ENCODE data around the gene MACF1.
"Not testable (repeated sequence)": the region's sequence is repeated elsewhere in the genome, so short reads cannot be mapped to it uniquely, and the experiment has no call there.

Gene MACF1

DNA sequence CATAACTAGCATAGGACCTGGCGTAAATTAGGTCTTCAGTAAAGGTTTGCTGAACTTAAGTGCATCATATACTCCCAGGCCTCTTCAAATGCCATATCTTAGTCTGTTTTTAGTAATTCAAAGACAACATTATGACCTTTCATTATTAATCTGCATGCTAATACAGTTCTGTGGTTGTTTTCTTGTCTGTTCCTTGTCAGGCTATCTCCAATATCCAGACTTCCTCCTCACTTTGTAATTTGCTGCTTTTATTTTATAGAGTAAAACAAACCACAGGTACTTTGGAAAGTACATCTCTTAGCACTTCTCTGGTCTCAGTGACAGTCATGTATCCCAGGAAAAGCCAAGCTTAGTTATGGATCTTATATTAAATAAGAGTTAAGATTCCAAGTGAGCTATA, 221.9 kb downstream of the MACF1 start:
- DNase-seq, result no peak

DNA sequence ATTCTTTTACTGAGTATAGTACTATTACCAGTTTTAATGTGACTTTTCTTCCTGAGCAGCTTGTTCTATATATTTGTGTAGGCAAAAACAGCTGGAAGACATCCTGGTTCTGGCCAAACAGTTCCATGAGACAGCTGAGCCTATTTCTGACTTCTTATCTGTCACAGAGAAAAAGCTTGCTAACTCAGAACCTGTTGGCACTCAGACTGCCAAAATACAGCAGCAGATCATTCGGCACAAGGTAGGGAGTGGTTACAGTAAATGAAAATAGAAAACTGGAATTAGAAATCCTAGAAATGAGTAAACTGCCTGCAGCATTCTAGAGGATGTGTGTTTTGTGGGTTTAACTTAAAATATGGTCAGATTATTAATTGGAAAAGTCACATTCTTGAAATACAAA, 222.9 kb downstream of the MACF1 start:
- no peak for DNase-seq

DNA sequence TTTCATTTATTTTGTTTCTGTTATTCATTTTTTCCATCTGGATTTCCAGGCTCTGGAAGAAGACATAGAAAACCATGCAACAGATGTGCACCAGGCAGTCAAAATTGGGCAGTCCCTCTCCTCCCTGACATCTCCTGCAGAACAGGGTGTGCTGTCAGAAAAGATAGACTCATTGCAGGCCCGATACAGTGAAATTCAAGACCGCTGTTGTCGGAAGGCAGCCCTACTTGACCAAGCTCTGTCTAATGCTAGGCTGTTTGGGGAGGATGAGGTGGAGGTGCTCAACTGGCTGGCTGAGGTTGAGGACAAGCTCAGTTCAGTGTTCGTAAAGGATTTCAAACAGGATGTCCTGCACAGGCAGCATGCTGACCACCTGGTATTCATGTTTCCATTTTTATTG, 223.4 kb downstream of the MACF1 start:
- no peak for DNase-seq

DNA sequence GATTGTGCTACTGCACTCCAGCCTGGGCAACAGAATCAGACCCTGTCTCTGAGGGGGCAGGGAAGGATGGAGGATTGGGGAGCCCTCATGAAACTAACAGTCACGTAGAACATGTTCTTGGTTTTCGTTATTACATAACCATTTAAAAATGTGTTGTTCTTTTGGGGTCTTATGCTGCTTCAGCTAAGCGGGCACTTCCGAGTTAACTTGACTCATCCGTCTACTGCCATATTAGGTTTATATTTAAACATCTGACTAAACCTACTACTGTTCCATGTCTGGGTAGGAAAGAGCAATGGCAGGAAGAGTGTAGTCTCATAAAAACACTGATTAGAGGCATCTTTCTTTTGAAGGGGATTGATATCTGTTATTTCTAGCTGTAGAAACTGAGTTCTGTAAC, 227.4 kb downstream of the MACF1 start:
- no peak for DNase-seq

DNA sequence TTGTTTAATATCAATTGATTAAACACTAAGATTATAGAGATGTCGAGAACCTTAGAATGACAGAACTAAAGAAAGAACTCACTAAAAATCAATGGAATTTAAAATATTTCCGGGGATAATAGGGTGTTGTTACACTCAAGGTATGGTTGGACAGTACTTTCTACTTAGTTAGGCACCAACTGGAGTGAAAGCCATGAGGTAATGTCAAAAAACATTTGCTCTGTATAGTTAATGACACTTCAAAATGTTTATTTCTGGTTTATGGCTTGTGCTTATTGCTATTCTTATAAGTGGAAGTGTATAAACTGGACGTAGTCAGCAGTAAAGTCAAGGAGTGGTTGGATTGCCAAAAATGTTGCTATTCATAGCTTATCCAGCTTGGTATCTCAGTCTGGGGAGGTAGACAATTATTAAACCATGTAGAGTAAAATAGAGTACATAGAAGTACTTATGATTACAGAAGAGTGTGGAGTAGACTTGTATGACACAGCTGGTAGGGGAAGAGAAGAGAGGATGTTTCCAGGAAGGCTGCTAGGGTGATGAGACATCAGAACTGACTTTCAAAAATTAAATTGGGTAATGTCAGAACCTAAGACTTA, 230.4 kb downstream of the MACF1 start:
- DNase-seq, result no peak

DNA sequence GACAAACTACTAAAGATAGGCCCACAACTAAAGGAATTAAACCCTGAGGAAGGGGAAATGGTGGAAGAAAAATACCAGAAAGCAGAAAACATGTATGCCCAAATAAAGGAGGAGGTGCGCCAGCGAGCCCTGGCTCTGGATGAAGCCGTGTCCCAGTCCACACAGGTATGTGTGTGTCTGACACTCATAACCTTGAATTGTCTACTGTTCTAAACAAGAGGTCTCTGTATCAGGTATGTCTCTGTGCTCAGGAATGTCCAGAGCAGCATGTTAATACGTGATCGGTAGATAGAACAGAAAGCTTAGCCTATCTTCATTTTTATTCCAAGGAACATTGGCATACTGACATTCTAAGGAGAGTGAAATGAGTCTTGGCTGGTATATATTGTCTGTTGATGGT, 231.1 kb downstream of the MACF1 start:
- no peak for DNase-seq

DNA sequence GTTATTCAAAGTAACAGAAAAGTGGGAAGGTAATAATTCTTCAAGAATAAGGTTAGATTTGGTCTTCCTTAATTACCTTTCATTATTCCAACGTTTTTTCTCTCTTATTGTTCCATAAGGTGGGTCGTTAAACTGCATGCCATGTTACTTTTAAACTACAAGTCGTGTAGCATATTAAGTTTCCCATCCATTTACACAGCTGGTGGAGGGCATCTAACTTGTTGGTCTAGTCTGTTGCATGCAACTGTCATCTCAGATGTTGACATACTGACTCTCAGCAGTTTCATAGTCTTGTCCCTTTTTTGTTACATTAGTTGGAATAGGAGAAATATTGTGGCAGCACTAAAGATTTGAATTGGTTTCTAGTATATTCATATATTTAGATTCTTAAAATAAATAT, 232.3 kb downstream of the MACF1 start:
- no peak for DNase-seq

DNA sequence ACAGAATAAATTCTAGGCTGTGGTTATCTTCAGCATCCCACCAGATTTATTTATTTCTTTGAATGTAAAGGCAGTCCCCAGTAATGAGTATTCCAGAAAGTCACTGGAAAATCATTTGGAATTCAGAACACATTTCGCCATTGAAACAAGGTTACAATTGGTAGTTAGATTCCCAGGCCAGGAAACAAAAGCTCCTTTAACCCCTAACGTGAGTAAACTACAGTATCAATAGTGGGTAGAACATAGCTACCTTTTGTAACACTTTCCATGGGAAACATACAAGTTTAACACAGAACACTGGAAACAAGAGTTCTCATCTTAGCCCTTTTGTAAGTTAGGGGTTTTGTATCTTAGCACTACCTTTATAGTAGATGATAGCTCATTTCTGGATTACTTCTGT, 233.5 kb downstream of the MACF1 start:
- no peak for DNase-seq

DNA sequence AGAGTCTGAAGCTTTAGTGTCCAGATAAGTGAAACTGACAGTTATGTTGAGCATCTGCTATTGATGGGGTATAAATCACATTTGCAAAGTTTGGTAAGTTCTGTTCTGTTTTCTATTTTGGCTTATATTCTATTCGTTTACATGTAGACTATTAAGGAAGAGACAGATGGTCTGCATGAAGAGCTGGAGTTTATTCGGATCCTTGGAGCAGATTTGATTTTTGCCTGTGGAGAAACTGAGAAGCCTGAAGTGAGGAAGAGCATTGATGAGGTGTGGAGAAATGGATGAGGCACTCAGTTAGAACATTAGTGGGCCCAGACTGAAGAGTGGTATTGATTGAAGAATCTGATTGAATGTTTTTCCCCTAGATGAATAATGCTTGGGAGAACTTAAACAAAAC, 236.4 kb downstream of the MACF1 start:
- no peak for DNase-seq

DNA sequence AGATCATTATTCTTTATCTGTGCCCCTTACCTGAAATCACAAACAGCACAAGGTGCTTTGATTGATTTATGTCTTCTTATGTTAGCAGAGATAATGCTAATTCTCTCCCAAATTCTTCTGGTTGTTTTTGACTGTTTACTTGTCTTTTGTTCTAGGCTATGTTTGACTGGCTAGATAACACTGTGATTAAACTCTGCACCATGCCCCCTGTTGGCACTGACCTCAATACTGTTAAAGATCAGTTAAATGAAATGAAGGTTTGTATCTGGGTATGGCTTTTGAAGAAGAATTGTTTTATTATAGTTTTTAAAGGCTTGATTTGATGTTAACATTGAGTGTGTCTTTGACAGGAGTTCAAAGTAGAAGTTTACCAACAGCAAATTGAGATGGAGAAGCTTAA, 237.3 kb downstream of the MACF1 start:
- DNase-seq, result no peak

DNA sequence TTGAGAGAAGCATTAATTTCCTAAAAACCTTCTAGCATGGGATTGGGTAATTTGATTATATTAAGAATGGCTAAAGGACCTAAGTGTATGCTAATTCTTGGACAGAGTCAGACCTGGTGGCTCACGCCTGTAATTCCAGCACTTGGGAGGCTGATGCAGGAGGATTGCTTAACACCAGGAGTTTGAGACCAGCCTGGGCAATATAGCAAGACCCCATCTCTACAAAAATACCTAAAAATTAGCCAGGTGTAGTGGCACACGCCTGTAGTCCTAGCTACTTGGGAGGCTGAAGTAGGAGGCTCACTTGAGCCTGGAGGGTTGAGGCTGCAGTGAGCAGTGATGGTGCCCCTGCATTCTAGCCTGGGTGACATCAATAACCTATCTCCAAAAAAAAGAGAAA, 241.1 kb downstream of the MACF1 start:
- no peak for DNase-seq

DNA sequence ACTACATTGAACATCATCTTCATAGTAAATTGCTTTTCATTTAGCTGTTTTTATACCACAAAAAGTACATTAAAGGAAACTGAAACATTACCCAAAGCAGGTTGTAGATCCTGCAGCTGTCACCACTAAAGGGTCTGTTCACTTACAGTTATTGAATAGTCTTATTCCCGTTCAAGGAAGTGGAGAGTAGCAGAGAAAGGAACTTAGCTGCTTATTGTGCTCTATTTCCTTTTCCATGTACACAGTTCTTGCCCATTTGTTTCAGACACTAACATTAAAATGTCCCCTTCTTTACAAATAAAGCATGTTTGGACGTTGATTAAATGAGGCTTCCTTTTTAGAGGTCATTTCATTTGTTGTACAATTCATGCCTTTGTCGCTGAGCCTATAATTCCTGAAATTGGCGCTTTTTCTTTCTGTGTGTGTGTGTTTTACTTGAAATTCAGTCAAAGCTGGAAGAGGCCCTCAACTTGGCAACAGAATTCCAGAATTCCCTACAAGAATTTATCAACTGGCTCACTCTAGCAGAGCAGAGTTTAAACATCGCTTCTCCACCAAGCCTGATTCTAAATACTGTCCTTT, 242.6 kb downstream of the MACF1 start:
- no peak for DNase-seq

DNA sequence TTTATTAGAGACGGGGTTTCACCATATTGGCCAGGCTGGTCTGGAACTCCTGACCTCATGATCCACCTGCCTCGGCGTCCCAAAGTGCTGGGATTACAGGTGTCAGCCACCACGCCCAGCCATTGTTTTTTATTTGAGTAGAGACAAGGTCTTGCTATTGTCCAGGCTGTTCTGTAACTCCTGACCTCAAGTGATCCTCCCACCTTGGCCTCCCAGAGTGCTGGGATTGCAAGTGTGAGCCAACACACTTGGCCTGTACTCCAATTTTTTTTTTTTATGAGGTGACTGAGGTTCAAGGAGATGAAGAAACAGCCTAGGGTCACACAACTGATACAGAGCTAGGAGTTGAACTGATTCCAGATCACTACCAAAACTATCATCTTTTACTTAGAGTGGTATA, 245.5 kb downstream of the MACF1 start:
- not testable (repeated sequence) for DNase-seq

DNA sequence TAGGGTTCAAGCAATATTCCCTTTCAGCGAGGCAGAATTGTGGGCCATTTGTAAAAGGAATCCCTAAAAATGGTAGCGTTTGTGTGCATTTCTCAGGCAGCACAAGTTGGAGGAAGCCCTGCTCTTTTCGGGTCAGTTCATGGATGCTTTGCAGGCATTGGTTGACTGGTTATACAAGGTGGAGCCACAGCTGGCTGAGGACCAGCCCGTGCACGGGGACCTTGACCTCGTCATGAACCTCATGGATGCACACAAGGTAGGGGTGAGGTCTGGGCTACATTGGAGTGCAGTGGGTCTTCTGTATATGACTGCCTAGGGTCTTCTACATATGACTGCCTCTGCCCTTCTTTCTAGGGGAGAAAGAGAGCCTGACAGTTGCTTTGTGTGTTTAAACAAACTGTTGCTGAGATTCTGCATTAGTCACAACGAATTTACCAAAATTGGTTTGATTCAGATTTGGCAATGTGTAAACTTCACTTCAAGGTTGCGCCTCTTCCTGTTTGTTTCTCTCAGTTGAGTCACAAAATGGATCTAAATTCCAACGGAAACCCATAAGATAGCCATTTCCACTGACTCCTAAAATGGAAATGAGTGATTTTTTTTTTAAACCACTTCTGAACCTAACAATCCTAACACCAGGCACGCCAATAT, 246.6 kb downstream of the MACF1 start:
- no peak for DNase-seq

DNA sequence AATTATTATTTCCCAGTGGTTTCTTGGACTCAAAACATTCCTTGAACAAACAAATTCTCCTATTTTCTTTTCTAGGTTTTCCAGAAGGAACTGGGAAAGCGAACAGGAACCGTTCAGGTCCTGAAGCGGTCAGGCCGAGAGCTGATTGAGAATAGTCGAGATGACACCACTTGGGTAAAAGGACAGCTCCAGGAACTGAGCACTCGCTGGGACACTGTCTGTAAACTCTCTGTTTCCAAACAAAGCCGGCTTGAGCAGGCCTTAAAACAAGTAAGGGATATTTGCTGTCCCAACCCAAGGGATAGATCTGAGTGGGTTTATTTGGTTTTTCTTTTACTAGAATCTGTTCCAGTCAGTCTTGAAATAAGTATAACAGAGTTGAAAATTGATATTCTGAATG, 247.6 kb downstream of the MACF1 start:
- no peak for DNase-seq

DNA sequence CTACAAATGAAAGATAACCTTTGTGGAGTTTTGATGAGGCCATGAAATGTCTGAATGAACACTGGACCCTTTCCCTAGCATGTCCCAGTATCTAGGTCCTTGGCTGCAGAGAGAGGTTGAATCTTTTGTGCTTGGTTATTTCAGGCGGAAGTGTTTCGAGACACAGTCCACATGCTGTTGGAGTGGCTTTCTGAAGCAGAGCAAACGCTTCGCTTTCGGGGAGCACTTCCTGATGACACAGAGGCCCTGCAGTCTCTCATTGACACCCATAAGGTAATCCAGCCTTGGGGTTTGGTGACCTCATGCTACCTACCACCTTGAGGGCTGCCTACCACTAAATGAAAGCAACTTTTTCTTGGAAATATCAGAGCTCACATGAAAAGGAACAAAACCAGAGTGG, 248.0 kb downstream of the MACF1 start:
- no peak for DNase-seq

DNA sequence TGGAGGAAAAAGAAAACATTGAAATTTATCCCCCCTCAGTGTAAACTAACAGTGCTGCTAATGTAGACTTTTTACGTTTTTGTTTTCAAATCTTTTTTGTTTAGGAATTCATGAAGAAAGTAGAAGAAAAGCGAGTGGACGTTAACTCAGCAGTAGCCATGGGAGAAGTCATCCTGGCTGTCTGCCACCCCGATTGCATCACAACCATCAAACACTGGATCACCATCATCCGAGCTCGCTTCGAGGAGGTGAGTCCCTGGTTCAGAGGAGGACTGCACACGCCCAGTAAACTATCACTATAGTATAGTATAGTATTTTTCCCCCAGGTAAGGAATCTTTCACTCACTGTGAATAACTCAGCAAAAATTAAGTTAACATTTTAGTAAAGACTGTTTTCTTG, 249.1 kb downstream of the MACF1 start:
- DNase-seq, result no peak

DNA sequence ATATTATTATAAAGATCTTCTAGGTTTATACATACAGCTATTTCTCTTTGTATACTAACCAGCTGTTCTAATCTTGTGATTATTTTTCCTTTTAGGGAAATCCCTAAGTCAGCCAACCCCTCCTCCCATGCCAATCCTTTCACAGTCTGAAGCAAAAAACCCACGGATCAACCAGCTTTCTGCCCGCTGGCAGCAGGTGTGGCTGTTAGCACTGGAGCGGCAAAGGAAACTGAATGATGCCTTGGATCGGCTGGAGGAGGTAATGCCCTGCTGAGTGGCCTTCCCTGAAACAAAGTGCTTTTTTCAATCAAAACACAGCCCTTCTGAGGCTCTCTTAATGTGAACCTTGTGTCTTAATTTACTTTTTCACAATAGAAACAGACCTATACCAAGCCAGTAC, 254.5 kb downstream of the MACF1 start:
- DNase-seq, result no peak

DNA sequence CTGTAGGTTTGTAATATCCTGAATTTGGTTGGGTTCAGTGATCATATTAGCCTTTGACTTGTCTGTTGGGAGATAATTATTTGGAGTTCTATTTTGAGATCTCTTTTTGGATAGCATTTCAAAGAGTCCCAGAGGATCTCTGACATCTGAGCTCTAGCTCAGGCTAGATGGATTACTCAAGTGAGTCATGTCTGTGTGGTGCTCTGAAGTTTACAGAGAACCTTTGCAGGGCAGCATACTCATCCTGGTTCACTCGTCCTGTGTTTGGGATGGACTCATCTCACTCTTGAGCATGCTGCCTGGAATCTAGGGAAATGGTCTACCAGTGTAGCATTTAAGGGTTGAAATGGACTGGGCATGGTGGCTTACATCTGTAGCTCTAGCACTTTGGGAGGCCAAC, 257.6 kb downstream of the MACF1 start:
- DNase-seq, result no peak

DNA sequence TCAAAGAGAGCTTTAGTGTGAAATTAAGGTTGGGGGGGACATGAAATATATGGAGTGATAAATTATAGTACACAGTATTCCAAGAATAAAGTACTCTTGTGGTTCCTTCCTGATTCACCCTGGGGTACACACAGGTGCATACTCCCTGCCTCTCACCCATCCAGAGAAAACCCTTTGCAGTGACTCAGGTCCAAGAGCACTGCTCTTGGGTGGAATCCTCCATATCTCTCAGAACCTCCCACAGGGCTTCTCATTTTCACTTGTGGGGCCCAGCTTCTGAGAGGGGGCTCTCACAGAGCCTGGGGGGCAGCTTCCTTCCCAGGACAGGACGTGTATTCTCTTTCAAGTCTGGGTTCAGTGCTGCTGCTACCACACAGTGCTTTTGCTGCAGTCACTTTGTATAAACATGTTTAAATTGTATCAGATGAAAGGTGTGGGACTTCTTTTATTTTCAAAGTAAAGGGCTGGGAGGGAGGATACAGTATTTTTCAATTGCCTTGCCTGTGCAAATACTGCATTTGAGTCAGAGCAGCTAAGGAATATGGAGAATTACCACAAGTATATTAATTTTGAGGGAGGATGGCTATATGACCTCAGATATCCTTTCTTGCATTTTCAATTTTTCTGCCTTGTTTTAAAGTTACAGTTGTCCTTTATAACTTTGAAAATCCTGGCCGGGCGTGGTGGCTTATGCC, 262.1 kb downstream of the MACF1 start:
- no peak for DNase-seq

DNA sequence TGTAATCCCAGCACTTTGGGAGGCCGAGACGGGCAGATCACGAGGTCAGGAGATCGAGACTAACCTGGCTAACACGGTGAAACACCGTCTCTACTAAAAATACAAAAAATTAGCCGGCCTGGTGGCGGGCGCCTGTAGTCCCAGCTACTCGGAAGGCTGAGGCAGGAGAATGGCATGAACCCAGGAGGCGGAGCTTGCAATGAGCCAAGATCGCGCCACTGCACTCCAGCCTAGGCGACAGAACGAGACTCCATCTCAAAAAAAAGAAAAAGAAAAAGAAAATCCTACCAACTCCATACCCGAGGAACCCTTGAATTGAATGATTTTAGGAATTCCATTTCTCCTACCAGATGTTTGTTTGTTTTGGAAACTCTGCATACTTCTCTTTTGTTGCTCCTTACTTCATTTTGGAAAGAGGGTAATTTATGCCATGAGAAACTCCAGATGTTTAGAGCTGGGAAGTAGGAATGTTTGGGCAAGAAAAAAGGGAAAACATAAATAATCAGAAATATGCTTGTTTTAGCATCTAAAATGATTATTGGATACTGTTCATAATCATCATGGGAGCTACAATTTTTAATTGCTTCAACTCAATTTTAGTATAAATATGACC, 262.7 kb downstream of the MACF1 start:
- DNase-seq, result not testable (repeated sequence)

DNA sequence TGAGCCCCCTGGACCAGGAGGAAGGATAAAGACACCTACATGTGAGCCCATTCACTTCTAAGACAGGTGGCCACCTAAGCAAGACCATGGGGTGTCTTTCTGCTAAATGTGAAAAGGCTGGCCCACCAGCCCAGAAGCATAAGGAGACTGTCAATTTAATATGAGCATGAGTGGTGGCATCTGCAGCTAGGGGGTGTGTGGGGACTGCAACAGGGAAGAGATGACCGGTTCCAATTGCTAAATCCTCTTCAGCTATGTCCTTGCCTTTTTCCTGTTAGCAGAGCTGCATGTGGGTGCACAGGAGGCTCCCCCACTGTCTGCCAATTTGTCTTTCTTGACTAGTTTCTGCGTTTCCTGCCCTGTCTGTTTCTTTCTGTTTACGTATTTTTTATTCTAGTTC, 264.7 kb downstream of the MACF1 start:
- no peak for DNase-seq

DNA sequence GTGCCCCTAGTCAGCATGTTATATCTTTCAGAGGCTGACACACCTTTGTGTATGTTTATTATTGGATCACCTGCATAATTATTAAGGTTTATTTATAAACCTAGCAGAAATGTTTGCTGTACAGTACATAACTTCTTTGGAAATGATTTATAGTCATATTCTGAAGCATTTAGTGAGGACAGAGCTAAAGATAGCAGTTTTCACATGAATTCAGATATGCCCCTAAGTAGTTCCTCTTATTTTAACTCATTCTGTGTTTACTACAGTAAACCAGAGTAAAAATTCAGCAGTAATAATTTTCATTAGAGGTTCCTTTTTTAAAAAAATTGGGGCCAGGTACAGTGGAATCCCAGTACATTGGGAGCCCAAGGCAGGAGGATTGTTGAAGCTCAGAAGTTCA, 265.5 kb downstream of the MACF1 start:
- DNase-seq, result no peak

DNA sequence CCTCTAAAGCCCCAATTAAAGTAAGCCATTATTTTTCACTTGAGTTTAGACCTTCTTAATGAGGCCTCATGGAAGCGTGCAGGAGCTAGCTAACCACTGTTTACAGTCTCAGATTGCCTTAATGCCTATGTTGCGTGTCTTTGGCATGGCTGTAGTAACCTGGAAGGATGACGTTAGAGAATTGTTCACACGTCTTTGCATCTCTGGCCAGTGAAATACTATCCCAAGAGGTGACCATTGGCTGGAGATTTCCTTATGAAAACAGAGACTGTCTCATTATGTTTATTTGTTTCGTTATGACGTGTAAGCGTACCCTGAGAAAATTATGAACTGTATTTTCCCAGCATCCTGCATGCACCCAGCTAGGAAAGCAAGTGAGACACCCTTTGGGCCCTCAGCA, 268.3 kb downstream of the MACF1 start:
- no peak for DNase-seq
